ENCODE data around the gene ABCG1.
"Not testable (repeated sequence)": the region's sequence is repeated elsewhere in the genome, so short reads cannot be mapped to it uniquely, and the experiment has no call there.

The ABCG1 gene

DNA sequence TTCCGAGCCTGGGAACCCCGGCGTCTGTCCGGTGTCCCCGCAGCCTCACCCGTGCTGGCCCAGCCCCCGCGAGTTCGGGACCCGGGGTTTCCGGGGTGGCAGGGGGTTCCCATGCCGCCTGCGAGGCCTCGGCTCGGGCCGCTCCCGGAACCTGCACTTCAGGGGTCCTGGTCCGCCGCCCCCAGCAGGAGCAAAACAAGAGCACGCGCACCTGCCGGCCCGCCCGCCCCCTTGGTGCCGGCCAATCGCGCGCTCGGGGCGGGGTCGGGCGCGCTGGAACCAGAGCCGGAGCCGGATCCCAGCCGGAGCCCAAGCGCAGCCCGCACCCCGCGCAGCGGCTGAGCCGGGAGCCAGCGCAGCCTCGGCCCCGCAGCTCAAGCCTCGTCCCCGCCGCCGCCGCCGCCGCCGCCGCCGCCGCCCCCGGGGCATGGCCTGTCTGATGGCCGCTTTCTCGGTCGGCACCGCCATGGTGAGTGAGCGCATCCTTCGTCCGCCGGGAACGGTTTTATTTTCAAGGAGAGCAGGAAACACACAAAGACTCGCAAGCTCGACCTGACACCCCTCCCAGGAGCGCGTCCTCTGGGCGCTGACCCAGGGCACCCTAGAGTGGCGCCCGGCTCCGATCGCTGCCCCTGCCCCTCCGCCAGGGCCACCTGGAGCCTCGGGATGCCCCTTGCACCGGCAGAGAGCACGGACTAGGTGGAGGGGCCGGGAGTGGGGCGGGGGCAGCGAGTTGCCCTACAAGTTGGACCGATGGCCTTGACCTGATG, at the start of gene ABCG1:
Gene ABCG1, plus strand, starts transcription at position 305 of the 770 bp plus-strand sequence. Its CDS starts 123 bp downstream, at position 428.
- DNase-seq (ENCODE audit: low read depth) = no peak

DNA sequence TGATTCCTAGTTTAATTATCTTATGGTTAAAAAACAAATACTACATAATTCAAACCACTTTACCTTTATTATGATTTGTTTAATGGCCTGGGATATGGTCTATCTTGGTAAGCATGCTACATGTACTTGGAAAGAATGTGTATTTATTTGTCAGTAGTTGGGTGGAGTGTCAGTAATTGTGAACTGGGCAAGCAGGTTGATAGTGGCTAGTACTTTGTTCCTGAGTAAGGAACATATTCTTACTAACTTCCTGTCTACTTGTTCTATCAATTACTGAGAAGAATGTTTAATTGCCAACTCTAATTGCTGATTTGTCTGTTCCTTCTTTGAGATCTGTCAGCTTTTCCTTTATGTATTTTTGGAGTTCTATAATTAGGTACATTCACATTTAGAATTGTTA, 49.2 kb upstream of the ABCG1 start:
- no peak for DNase-seq (ENCODE audit: low read depth)

DNA sequence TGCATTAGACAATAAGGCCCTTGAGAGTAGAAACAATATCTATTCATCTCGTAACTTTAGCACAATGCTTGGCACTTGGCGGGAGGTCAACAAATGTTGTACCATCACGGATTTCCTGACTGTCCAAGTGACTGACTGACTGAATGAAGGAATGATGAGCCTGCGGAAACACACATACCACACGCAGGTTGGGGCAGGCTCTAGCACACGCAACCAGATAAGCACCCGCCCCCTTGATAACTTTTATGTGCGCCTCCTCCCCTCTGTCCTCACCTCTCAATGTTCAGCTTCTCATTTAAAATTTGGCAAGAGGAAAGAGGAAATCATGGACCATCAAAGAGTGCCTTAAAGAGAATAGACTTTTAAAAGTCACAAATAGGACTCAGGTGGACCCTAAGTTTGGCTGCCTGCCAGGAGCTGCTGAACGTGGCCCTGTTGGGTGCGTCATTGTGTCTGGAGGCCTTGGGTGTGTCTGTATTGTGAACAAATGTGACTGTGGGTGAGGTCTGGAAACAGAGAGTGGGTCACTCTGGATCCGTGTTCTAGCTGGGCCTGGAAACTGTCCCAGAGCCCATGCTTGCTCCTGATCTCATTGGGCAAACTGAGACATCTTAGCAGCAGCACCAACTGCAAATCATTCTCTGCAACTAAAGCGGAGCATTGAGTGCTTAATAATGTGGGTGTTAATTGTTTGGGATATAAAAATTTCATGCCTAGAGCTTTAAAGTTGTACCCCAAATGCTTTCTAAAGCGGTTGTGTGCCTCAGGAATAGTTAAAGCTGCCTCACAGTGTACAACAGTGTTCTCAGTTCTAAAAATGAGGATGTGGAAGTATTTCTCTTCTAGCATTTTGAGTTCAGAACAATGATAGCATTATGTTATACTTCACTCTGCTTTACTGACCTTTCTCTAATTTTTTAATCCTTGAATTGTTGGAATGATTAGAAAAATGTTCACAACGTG, 47.6 kb upstream of the ABCG1 start:
- no peak for DNase-seq (ENCODE audit: low read depth)

DNA sequence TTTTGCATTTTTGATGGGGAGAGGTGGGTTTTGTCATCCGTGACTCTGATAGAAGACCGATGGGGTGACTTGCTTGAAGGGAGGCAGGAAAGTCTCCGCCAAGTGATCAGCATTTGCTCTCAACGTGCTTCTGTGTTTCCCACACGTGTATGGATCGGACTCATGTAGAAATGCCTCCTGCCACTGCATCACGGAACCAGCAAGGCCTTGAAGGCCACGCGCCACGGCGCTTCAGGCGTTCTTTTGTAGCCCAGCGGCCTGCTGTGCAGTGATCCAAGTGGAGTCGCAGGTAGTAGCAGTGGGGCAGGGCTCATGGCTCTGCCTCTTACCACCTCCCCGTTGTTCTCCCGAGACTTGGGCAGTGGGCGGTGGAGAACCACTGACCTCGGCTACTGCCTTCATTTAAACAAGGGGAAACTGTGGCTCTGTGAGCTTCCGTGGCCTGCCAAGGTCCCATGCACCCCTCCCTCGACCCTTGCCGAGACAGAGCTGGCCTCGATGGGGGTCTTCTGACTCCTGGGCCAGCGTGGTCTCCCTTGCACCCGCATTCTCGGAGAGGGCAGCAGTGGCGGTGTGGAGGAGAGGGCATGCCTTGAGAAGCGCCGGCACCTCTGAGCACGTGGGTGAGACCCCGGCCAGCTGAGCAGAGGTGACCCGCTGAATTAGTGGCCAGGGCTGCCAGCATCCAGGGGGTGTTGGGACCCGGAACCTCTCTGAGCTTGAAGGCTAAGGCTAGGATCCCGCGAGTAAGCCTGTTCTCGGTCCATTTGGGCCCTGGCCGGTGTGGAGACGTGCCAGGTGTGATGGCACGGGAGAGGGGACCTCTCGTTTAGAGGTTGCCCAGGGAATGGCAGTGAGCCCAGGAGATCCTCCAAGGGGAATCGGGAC, 46.1 kb upstream of the ABCG1 start:
- no peak for DNase-seq (ENCODE audit: low read depth)

DNA sequence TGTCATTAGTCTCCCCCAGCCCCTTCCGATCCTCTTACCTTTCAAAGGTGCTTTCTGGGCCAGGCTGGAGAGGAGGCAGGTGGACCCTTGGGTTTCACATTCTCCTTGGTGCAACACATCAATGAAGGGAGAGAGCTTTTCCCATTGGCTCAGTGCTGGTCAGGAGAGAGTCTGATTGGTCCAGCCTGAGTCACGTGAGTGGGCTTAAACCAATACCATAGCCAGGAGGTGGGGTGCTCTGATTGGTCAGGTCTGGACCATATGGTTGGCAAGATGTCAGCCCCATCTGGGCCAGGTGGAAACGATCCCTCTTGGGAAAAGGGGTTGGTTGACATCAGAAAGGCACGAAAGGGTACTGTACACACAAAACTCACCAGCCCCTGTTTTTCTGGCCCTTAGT, 44.8 kb upstream of the ABCG1 start:
- DNase-seq (ENCODE audit: low read depth) = peak; percentile 7

DNA sequence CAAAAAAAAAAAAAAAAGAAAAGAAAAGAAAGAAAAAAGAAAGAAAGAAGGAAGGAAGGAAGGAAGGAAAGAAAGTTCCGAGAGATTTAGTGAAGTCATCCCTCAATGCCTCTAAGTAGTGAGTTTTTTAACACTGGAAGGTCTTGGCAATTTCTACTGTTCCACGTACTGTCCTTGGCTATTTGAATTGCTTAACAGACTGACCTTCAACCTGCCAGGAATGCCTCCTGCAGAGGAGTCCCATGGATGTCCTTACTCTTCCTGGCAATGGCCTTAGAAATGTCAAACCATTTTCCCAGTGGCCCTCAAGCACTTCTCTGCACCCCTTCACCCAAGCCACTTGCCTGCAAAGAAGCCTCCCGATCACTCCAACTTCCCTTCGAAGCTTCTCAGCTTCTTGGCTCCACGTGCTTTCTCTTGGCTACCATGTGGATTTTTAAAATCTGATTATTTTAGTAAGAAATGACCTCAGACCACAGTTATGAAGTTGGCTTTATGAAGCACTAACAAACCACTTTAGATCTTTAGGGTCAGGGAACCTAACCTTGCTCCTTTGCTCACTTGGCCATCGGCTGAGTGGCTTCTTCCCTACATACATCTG, 43.7 kb upstream of the ABCG1 start:
- DNase-seq (ENCODE audit: low read depth) = no peak

DNA sequence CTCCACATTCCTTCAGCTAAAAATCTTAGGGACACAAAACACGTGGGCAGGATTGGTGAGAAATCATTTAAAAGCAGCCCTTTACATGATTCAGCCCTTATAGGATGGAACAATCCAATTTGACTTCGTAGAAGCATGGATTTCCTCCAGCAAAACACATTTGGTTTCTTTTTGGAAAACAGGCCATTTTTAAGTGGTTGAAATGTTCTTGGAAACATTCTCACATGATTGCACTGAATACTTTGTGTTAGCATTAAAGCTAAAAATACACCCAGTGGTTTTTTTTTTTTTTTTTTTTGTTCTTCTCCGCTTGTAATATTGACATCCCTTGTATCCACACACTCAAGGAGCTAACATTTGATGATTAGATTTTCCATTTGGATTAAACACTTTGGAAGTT, 42.1 kb upstream of the ABCG1 start:
- no peak for DNase-seq (ENCODE audit: low read depth)

DNA sequence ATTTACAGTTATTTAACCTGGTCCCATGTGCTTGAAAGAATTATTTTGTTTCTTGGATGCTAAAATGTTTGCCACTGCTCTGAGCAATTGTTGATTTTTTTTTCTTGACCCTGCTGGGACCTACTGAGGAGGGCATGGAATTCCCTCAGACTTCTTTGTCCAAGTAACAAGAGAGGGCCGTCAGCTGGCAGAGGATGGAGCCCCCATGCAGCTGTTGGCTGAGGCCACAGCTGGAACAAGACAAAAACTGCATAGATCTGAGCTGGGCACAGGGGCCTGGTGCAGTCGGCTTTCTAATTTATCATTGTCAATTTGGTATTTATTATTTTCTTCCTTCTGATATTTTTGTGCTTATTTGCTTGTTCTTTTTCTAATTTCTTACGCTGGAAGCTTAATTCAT, 39.6 kb upstream of the ABCG1 start:
- no peak for DNase-seq (ENCODE audit: low read depth)

DNA sequence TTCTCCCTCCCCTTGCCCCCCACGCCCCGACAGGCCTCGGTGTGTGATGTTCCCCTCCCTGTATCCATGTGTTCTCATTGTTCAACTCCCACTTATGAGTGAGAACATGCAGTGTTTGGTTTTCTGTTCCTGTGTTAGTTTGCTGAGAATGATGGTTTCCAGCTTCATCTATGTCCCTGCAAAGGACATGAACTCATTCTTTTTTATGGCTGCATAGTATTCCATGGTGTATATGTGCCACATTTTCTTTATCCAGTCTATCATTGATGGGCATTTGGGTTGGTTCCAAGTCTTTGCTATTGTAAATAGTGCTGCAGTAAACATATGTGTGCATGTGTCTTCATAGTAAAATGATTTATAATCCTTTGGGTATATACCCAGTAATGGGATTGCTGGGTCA, 38.9 kb upstream of the ABCG1 start:
- not testable (repeated sequence) for DNase-seq (ENCODE audit: low read depth)

DNA sequence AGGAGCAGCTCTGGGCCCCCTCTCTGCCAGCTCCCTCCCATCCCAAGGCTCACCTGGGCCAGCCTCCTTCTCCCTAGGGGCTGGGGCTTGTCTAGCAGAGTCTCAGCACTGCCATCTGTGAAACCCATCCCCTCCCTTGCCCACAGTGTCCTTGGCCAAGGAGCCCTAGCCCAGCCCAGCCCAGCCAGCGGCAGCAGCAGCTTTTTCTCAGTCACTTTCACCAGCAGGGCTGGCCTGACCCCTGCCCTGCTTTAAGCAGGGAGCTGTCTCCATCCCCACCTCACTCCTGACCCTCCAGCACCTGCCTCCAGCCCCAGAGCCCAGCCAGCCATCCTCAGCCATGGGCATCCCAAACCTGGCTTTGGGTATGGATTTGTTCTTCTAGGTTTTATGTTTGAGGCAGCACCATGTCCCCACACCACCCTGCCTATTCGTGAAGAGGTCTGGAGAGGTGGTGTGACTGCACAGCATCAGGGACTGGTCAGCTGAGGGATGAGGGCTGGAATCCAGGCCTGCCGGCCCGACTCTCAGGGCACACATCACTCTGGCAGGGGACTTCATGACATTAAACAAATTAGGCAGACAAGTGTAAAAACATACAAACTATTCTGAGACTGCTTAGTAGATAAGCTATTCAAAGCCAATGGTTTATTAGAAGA, 36.1 kb upstream of the ABCG1 start:
- no peak for DNase-seq (ENCODE audit: low read depth)

DNA sequence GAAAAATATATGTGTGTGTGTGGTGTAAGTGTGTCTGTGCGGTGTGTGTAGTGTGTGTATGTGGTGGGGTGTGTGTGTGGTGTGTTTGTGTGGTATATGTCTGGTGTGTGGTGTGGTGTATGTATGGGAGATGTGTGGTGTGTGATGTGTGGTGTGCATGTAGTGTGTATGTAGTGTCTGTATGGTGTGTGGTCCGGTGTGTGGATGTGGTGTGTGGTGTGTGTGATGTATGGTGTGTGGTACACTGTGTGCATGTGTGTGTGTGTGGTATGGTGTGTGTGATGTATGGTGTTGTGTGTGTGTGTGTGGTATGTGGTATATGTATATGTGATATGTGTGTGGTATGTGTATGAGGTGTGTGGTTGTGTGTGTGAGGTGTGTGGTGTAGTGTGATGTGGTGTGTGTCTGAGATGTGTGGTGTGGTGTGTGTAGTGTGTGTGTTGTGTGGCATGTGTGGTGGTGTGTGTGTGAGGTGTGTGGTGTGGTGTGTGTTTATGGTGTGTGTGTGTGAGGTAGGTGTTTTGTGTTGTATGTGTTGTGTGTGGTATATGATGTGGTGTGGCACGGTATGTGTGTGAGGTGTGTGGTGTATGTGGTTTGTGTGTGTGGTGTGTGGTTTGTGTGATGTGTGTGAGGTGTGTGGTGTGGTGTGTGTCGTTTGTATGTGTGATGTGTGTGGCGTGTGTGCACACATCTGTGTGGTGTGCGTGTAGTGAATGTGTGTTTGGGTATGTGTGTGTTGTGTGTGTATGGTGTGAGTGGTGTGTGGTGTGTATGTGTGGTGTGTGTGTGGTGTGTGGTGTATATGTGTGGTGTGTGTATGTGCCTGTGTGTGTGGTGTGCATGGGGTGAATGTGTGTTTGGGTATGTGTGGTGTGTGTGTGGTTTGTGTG, 35.3 kb upstream of the ABCG1 start:
- DNase-seq (ENCODE audit: low read depth) = no peak

DNA sequence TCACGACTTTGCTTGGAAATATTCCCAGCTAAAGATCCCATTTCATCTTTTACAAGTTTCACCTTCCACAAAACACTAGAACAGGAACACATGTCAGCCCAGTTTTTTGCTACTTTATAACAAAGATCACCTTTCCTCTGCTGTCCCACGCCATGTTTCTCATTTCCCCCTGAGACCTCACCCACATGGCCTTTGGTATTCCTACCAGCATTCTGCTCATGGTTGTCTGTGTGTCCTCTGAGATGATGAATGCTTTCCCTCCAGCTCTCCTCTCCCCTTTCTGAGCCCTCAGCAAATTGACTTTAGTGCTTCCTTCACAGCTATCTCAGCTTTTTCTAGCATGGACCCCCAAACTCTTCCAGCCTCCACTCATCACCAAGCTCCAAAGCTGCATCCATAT, 32.3 kb upstream of the ABCG1 start:
- DNase-seq (ENCODE audit: low read depth) = no peak

DNA sequence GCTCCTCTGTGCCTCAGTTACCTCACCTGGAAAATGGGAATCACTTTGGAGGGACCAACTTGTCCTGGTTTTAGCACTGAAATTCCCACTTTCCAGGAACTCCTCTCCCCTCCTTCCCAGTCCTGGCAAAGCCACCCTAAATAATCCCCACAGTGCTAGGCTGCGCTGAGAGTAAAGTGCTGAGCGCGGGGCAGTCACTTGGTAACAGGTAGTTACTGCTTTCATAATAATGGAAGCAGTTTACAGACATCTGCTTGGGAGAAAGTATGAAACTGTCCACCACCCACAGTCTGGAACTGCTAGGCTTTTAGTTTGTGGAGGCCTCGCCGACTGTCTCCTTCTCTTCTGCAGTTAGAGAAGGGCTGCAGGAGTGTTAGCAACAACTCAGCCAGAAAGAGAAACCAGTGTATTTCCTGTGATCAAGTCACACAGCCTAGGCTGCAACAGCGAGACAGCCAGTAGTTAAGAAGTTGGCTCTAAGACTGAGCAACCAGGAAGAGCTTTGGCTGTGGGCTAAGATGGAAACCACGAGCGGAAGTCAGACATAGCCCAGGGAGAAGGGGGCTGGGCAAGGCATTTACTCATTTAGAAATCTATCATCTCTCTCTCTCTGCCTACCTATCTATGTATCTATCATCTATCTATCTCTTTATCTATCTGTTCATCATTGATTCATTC, 30.8 kb upstream of the ABCG1 start:
- no peak for DNase-seq (ENCODE audit: low read depth)

DNA sequence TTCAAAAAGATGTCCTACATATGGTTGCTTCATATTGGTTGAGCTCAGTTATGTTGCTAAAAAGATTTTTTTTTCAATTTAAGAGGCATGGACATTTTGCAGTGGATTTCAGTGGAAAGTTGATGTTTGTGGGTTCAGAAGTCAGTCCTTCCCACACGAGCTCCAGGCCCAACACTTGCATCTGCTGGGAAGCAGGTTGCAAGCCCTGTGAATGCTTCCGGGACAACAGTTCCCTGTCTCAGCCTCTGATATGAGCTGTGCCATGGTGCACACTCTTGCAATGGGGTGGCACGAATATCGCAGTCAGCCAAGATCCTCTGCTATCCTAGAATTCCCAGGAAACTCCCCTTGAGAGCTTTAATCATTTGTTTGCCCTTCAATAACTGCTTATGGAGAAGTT, 30.3 kb upstream of the ABCG1 start:
- DNase-seq (ENCODE audit: low read depth) = no peak

DNA sequence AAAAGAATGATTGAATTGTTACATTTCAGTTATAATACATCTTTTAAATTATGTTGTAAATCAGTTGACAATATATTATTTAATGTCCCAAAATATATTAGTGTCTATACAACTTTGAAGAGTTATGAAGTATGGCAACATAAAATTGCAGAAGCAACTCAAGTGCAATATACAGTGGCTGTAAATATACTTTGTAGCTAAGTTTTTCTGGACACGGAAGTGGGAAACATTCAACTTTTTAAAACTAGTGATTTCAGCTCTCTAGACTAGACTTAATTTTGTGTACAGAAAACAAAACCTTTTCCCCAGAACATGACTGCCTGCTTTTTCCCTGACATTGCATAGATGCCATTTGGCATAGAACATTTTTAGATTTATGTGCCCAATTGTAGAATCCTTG, 29.5 kb upstream of the ABCG1 start:
- DNase-seq (ENCODE audit: low read depth) = no peak

DNA sequence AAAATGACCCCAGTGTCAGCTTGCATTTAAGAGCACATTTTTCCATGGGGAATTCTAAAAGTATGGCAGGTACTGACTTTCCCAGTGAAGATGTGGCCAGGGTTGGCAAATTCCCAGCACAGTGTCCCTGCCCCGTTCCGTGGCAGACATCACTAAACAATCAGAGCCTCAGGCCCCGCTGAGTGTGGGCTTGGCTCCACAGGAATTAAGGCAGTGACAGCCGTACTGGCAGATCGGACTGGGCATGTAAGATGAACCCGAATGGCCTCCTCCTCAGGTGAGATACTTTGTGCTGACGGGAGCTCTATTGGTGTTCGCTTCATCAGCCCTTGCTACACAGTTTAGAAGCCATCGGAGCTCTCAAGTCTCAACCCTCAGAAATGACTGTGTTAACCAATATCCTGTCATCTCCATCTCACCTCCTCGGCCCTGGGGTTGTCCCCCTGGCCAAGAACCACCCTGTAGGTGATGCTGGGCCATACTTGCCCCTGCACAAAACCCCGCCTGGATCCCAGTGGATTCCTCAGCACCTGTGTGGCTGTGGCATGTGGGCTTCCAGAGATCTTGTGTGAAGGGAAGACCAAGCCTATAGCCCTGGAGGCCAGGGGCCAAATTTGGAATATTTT, 29.0 kb upstream of the ABCG1 start:
- DNase-seq (ENCODE audit: low read depth) = no peak

DNA sequence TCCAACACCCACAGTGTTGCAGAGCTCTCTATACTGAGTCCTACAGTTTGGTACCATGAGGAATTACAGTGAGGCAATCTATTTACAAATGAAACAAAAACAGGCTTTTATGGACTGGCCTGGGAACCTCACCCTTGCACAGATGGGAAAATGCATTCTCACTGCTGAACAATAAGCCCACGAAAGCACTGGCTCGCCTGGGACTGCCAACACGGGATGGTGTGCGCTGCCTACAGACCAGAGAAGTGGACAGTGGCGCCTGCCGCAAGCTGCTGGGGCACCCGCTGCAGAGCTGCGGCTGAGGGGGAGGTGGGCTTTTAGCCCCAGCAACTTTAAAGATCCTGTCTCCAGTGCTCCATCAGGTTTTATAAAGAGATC, 28.5 kb upstream of the ABCG1 start:
- no peak for DNase-seq (ENCODE audit: low read depth)

DNA sequence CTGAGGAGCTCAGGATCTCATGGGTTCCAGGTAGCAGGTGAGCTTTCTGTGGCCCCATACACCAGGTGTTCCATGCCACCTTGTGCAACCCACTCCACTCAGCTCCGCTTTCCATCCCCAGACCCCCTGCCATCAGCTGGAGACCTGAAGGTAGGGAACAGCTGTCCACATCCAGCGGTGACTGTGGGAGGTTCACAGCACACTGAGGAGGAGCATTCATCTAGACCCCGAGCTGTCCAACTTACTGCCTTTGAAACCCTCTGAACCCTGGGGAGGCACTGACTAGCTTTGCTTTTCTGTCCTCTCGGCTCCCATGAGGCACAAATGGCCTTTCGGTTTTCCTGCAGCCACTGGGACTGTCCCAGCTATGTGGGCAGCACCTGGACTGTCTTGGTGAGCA, 27.9 kb upstream of the ABCG1 start:
- DNase-seq (ENCODE audit: low read depth) = no peak
